ENCODE measurements around the gene DENND1A.

DENND1A gene

DNA sequence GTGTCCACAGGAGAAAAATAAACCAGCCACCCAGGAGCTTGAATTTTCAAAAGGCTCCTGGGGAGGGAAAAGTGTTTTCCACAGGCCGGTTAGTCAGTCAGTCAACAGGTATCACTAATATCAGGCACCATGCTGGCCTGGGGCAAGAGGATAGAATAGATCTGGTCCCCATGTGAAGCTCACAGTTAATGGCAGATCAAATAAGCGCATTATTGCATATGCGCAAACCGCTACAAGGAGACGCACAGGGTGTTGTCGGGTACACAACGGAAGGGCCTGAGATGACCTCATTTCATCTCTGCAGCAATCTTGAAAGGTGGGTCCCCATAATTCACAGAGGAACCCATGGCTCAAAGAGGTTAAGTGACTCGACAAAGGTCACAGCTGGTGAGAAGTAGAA lies 313.2 kb downstream of the DENND1A start:
- TF ChIP-seq, protein P1, sequence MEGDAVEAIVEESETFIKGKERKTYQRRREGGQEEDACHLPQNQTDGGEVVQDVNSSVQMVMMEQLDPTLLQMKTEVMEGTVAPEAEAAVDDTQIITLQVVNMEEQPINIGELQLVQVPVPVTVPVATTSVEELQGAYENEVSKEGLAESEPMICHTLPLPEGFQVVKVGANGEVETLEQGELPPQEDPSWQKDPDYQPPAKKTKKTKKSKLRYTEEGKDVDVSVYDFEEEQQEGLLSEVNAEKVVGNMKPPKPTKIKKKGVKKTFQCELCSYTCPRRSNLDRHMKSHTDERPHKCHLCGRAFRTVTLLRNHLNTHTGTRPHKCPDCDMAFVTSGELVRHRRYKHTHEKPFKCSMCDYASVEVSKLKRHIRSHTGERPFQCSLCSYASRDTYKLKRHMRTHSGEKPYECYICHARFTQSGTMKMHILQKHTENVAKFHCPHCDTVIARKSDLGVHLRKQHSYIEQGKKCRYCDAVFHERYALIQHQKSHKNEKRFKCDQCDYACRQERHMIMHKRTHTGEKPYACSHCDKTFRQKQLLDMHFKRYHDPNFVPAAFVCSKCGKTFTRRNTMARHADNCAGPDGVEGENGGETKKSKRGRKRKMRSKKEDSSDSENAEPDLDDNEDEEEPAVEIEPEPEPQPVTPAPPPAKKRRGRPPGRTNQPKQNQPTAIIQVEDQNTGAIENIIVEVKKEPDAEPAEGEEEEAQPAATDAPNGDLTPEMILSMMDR (conservative IDR thresholded peaks at IDR 0.05; ENCODE audit: control insufficient read depth, insufficient read depth, low read depth, low read length) = no peak
- no peak for DNase-seq (ENCODE audit: low read depth)
- no peak overlapping the region for H3K4me3 ChIP-seq (ENCODE audit: control insufficient read depth, low read depth, low read length)

DNA sequence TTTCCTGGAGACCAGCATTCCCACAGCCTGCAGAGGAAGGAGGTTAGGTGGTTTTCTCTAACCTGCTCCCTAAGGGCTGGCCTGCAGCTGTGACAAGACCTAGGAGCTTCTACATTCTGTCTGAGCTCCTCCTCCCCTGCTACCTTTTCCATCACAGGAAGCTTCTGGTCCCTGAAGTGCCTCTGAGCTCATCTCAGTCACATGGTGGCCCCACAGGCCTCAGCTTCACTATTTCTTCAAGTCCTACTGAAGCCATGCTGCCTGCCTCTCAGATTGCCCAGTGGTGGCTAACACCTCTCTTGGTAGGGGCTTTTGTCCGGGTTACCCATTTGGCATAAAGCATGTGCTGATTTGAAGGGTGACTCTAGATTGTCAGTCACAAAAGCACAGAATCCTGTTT lies 314.5 kb downstream of the DENND1A start:
- no peak overlapping the region for H3K4me3 ChIP-seq (ENCODE audit: control insufficient read depth, low read depth, low read length)
- TF ChIP-seq, protein P1 (conservative IDR thresholded peaks at IDR 0.05; ENCODE audit: control insufficient read depth, insufficient read depth, low read depth, low read length) = no peak
- no peak for DNase-seq (ENCODE audit: low read depth)

DNA sequence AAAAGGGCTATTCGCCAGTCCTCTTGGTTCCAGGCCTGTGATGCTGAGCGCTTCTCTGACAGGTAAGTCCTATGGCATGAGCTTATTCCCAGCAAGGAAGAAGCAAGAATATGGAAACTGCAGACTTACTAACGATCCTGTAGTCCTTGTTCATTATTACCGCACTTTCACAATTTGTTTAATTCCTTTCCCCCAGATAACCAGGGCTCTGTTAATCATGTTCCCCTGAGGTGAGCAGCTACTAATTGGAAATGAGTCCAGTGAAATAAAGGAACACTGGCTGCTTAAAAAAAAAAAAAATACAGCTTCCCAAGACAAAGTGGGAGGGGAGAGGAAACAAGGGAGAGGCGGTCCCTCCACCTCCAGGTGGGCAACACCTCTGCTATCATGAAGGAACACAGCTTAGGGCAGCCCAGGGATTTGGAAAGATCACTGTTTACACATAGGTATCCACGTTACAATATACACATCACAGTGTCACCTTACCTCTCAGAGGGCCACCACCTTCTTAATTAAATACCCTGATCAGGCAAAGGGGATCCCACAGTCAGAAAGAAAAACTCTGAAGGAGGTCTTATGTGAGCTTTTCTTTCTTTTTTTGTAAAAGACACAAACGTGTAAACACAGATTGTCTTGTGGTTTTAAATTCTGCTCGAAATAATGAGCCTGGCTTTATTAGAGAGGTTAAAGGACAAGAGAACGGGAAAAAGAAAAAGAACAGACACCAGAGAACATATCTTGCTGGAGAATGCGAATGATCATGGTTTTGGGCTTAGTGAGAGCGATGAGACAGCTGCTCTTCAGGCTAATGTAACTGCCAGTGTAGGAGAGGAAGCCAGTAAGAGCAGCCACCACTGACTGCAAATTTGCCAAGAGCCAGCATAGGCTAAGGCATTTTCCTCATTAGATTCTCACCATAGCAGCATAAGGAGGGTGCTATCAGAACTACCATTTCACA lies 315.3 kb downstream of the DENND1A start:
- TF ChIP-seq, protein P1 (conservative IDR thresholded peaks at IDR 0.05; ENCODE audit: control insufficient read depth, insufficient read depth, low read depth, low read length) = no peak
- no peak overlapping the region for H3K4me3 ChIP-seq (ENCODE audit: control insufficient read depth, low read depth, low read length)
- no peak for DNase-seq (ENCODE audit: low read depth)

DNA sequence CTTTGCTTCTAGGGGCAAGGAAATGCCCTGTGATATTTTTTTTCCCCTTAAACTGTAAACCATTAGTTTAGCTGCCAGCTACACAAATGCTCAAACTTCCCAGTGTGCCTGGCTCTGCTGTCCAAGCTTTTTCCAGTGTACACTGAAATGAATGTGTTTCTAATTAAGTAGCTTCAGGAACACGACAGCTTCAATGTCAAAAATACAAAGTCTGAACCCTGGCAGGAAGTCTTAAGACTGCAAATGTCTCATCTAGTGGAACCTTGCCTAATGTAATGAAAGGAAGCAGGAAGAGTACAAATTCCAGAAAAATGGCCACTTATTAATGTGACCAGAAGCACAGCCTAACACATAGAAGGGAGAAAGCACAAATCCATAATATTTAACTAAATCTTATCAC lies 318.7 kb downstream of the DENND1A start:
- no peak overlapping the region for H3K4me3 ChIP-seq (ENCODE audit: control insufficient read depth, low read depth, low read length)
- TF ChIP-seq, protein P1 (conservative IDR thresholded peaks at IDR 0.05; ENCODE audit: control insufficient read depth, insufficient read depth, low read depth, low read length) = no peak
- peak; percentile 75 for DNase-seq (ENCODE audit: low read depth)

DNA sequence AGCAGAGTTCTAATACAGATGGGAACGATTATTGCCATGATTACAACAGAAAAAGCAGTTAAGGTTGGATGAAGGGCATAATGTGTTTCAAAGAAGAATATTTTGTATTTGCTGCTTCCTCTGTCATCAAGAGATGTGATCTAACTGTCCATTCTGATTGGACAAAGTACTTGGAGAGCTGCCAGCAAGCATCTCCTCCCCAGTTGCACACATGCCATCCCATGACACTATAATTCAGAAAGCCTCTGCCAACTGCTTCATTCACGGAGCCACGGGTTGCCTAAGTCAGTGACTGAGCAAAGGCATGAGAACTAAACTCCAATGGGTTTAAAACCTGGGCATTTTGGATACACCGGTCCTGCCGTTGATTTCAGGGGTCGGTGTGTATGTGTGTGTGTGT lies 320.1 kb downstream of the DENND1A start:
- H3K4me3 ChIP-seq (ENCODE audit: control insufficient read depth, low read depth, low read length) = no peak overlapping the region
- DNase-seq (ENCODE audit: low read depth) = peak; percentile 30
- TF ChIP-seq, protein P1 (conservative IDR thresholded peaks at IDR 0.05; ENCODE audit: control insufficient read depth, insufficient read depth, low read depth, low read length) = no peak

DNA sequence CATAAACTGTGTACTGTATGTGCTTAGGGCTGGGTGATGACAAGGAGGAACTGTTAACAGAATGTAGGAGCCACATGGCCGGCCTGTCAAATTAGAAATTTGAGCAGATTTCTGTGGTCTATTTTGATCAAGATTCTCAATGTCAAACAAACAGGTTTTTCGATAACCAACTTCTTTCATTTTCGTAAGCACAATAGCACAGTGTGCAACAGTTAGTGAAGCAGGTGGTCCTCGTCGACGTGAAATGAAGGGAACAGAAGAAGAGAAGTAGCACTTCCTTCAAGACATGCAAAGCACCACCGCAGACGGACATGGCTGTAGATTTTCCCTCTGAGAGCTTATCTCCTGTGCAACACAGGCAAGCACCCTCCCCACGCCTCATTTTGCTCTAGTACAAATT lies 321.8 kb downstream of the DENND1A start:
- H3K4me3 ChIP-seq (ENCODE audit: control insufficient read depth, low read depth, low read length) = no peak overlapping the region
- no peak for DNase-seq (ENCODE audit: low read depth)
- TF ChIP-seq, protein P1 (conservative IDR thresholded peaks at IDR 0.05; ENCODE audit: control insufficient read depth, insufficient read depth, low read depth, low read length) = no peak
